NT2/D1 (cell line): Measurements from ENCODE around the gene COBL.

Experiments used
- SUZ12 ChIP-seq: IDR thresholded peaks from 2 replicates; pipeline ENCODE4 v1.6.1; 2011; ENCODE audit not compliant: insufficient read length, insufficient read depth; ENCODE audit errors: extremely low read depth
- YY1 ChIP-seq: IDR thresholded peaks from 2 replicates; pipeline ENCODE4 v1.6.1; 2011; ENCODE audit not compliant: insufficient read length, insufficient read depth
- ZNF274 ChIP-seq: IDR thresholded peaks from 2 replicates; pipeline ENCODE4 v1.6.1; 2011; ENCODE audit warnings: mild to moderate bottlenecking, low read depth, low read length

DNA sequence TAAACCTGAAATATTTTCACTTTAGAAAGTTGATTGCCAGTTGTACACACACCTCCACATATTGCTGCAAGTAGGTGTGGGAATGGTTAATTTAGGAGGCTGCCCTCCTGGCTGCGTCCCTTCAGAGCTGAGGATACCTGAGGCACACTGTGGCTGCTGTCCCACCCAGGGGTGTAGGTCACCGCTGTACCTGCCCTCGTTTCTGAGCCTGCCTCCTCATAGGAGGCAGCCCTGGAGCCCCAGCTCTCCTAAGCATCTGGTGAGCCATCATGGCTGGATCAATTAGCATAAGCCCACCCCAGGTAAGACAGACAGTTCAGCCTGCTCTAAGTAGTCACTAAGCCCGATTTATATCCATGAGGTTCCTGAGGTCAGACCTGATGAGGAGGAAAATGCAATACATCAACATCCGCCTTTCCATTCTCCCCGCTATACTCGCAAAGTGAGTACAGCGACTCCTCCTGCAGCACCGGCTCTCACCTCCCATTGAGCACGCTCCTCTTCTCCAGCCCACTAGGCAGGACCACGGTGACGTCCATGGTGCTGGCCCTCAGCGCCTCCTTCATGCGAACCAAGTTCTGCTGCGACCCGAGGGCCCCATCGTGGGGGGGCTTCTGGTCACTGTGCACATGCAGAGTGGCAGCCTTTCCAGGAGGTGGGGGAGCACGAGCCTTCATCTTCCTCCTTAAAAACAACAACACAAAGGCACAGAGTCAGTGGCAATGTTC is 97.2 kb downstream of the COBL start:
- TF ChIP-seq YY1 = no peak
- no peak for TF ChIP-seq SUZ12
- no peak for TF ChIP-seq ZNF274
